ENCODE measurements around the gene DIP2A.
"Not testable (repeated sequence)": the region's sequence is repeated elsewhere in the genome, so short reads cannot be mapped to it uniquely, and the experiment has no call there.

DIP2A gene

GRCh38 chr21:46428987-46429710 lies 29.5 kb upstream of the DIP2A start:
- DNase-seq (ENCODE audit: insufficient read length, low spot score) (no peak), FAIRE-seq (no peak)
- TF ChIP-seq POLR2A (IDR thresholded peaks at IDR 0.05; ENCODE audit: low read depth, low read length) = no peak

- TF ChIP-seq POLR2A (IDR thresholded peaks at IDR 0.05; ENCODE audit: low read depth, low read length) = no peak
- DNase-seq (ENCODE audit: insufficient read length, low spot score) (no peak), FAIRE-seq (no peak)
Measured at GRCh38 chr21:46429754-46430681, 28.7 kb upstream of the DIP2A start.

DNA sequence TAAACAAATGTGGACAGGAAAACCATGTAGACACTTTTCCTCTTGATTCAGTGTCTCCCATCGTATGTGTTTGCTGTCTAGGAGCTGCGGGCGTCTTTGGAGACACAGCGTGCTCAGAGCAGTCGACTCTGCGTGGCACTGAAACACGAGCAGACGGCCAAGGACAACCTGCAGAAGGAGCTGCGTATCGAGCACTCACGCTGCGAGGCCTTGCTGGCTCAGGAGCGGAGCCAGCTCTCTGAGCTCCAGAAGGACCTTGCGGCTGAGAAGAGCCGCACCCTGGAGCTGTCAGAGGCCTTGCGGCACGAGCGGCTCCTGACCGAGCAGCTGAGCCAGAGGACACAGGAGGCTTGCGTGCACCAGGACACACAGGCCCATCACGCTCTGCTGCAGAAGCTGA lies 27.2 kb upstream of the DIP2A start:
- TF ChIP-seq POLR2A (IDR thresholded peaks at IDR 0.05; ENCODE audit: low read depth, low read length) = no peak
- DNase-seq (ENCODE audit: insufficient read length, low spot score) (no peak), FAIRE-seq (no peak)

DNA sequence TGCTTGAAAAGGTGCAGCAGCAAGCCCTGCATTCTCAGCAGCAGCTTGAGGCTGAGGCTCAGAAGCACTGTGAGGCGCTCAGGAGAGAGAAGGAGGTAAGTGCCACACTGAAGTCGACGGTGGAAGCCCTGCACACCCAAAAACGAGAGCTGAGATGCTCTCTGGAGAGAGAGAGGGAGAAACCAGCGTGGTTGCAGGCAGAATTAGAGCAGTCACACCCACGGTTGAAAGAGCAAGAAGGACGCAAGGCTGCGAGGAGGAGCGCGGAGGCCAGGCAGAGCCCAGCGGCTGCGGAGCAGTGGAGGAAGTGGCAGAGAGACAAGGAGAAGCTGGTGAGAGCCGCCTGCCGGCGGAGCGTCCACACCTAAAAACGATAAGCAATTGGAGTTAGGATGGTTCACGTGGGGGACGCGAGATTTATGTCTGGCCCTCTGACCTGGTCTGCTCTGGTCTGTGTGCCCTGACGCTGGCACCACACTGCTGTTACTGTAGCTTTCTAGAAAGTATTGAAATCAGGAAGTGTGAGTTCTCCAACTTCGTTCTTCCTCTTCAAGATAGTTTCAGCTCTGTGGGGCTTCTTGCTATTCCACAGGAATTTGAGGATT lies 26.7 kb upstream of the DIP2A start:
- no peak for DNase-seq (ENCODE audit: insufficient read length, low spot score)
- no peak for TF ChIP-seq POLR2A (IDR thresholded peaks at IDR 0.05; ENCODE audit: low read depth, low read length)
- no peak for FAIRE-seq

DNA sequence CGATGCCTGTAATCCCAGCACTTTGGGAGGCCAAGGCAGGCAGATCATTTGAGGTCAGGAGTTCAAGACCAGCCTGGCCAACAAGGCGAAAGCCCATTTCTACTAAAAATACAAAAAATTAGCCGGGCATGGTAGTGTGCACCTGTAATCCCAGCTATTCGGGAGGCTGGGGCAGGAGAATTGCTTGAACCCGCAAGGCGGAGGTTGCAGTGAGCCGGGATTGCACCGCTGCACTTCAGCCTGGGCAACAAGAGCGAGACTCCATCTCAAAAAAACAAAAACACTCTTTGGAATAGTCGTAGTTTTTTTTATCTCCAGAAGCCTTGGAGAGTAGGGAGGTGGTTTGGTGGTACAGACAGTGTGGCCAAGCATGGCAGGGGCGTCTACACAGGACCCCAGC lies 25.6 kb upstream of the DIP2A start:
- not testable (repeated sequence) for FAIRE-seq

DNA sequence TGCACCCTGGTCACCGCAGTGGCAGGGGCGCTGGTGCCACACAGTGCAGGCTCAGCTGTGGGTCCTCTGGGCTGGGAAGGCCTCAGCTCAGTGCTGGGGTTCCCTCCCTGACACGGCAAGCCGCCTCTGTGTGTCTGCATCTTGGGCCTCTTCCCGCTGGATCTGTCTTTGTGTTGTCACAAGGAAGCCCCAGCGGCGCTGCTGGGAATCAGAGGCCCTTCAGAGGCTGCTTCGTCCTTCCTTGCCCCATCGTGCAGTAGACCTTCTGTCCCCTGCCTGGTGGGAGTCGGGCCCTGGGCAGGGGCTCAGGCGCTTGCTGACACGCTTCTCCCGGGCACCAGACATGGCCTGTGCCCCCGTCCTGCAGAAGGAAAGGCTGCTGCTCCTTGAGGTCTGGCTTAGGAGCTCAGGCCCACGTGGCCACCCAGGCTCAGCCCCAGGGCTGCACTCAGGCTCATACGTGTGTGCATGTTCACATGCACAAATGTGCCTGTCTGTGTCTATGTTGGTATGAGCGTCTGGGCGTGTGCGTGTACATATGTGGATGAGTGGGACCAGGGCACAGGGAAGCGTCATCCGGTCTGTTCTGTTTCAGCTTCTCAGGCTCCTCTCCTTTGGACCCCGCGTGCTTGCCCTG lies 24.3 kb upstream of the DIP2A start:
- TF ChIP-seq POLR2A (IDR thresholded peaks at IDR 0.05; ENCODE audit: low read depth, low read length) = no peak
- FAIRE-seq (no peak), DNase-seq (ENCODE audit: insufficient read length, low spot score) (no peak)

More for the DNA sequence above, 25.6 kb upstream of the DIP2A start:
- DNase-seq (ENCODE audit: insufficient read length, low spot score) = not testable (repeated sequence)

GRCh38 chr21:46435786-46436227 lies 22.9 kb upstream of the DIP2A start:
- FAIRE-seq (no peak), DNase-seq (ENCODE audit: insufficient read length, low spot score) (no peak)
- no peak for TF ChIP-seq POLR2A (IDR thresholded peaks at IDR 0.05; ENCODE audit: low read depth, low read length)

GRCh38 chr21:46436621-46437020 lies 22.1 kb upstream of the DIP2A start:
- FAIRE-seq (no peak), DNase-seq (ENCODE audit: insufficient read length, low spot score) (no peak)
- TF ChIP-seq POLR2A (IDR thresholded peaks at IDR 0.05; ENCODE audit: low read depth, low read length) = no peak

GRCh38 chr21:46437096-46437498 lies 21.6 kb upstream of the DIP2A start:
- DNase-seq (ENCODE audit: insufficient read length, low spot score) (no peak), FAIRE-seq (no peak)
- no peak for TF ChIP-seq POLR2A (IDR thresholded peaks at IDR 0.05; ENCODE audit: low read depth, low read length)

- no peak for TF ChIP-seq POLR2A (IDR thresholded peaks at IDR 0.05; ENCODE audit: low read depth, low read length)
- DNase-seq (ENCODE audit: insufficient read length, low spot score) (no peak), FAIRE-seq (no peak)
Measured at GRCh38 chr21:46437511-46437910, 21.2 kb upstream of the DIP2A start.

GRCh38 chr21:46438241-46438640 lies 20.4 kb upstream of the DIP2A start:
- FAIRE-seq (no peak), DNase-seq (ENCODE audit: insufficient read length, low spot score) (no peak)
- TF ChIP-seq POLR2A (IDR thresholded peaks at IDR 0.05; ENCODE audit: low read depth, low read length) = no peak

GRCh38 chr21:46439906-46440305 lies 18.8 kb upstream of the DIP2A start:
- TF ChIP-seq POLR2A (IDR thresholded peaks at IDR 0.05; ENCODE audit: low read depth, low read length) = no peak
- DNase-seq (ENCODE audit: insufficient read length, low spot score) (no peak), FAIRE-seq (no peak)

GRCh38 chr21:46441331-46441730 lies 17.4 kb upstream of the DIP2A start:
- no peak for DNase-seq (ENCODE audit: insufficient read length, low spot score)
- no peak for TF ChIP-seq POLR2A (IDR thresholded peaks at IDR 0.05; ENCODE audit: low read depth, low read length)
- no peak for FAIRE-seq

DNA sequence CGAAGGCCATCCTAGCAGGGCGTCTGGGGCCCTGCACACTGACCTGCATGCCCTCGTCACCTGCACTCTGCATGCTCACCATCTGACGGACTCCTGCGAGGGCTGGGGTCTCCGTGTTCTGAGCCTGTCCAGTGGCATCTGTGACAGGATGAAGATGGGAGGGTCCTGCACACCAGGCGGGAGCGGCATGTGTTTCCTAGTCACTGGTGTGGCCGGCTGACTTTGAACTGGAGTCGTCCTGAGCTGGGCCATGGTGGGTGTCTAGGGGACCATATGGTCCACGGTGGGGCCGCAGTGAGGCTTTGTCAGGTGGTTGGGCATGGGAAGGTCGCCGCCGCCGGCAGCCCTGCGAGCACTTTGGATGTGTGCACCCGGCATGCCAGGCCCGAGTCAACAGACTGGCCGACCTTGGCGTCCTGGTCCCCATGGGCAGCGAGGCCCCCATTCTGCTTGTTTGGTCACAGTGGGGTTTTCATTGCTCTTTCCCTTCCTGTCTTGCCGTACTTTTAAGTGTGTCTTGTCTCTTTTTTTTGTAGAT lies 16.7 kb upstream of the DIP2A start:
- TF ChIP-seq POLR2A (IDR thresholded peaks at IDR 0.05; ENCODE audit: low read depth, low read length) = no peak
- DNase-seq (ENCODE audit: insufficient read length, low spot score) (no peak), FAIRE-seq (no peak)
